Mucosa of descending colon (tissue), 3 donors: ENCODE results near the gene MTHFD2. TPM values are rescaled to one million over a fixed set of nuclear protein-coding genes. Genes with fewer than 3 reads are reported as not detected.
"Not testable (repeated sequence)": the region's sequence is repeated elsewhere in the genome, so short reads cannot be mapped to it uniquely, and the experiment has no call there.

Experiments used
- ATAC-seq: fragments of 200-7000 bp; cut with Tn5 transposase; one replicate; pipeline ENCODE4 v1.9.1; 2020; ENCODE audit warnings: mild to moderate bottlenecking, moderate library complexity
- DNase-seq, 3 donors: peaks; one replicate each; pipeline ENCODE4 v3.0.0-alpha.2; 2020
- H3K36me3 ChIP-seq: fragments of 200-600 bp; one replicate; pipeline ENCODE4 v1.8.0; 2021; ENCODE audit warnings: low read depth, mild to moderate bottlenecking
- H3K4me1 ChIP-seq: fragments of 200-600 bp; one replicate; pipeline ENCODE4 v1.8.0; 2021; ENCODE audit warnings: low read depth, mild to moderate bottlenecking
- H3K4me3 ChIP-seq: fragments of 200-600 bp; one replicate; pipeline ENCODE4 v1.8.0; 2021; ENCODE audit warnings: mild to moderate bottlenecking
- H3K9me3 ChIP-seq: fragments of 200-600 bp; one replicate; pipeline ENCODE4 v1.8.0; 2021; ENCODE audit warnings: mild to moderate bottlenecking
- intact Hi-C, 2 donors: fragments of 100-400 bp; cut with DNase I in 1 of 2; cut with micrococcal nuclease in 1 of 2; formaldehyde crosslinking; loops; one replicate each; pipeline versions ENCODE4 v1.11.0 to v1.11.1; 2022; cut with DNase I, micrococcal nuclease
- total RNA-seq, 3 donors: library from RNA; stranded (reverse); fragmentation: NEBNext Ultra II Directional in 2 of 3; extraction: Animal tissue kit (Norgen Biotek cat#: 25700) in 2 of 3; gene quantifications; one replicate each; pipeline versions ENCODE4 v1.2.1 to v1.2.4, GENCODE V29; 2021 to 2023
- TF ChIP-seq, protein P1 (sequence below): fragments of 200-600 bp; IDR thresholded peaks from one replicate; pipeline ENCODE4 v1.8.0; 2022; ENCODE audit warnings: antibody characterized with exemption, mild to moderate bottlenecking
- donor health status: DM: no; HTN: no; CAD: no; lungs with moderate emphysema.
- donor health status: DM: no; HTN: no; CAD: no.
- donor health status: DM: no; HTN: yes; CAD: no.

Gene MTHFD2
- total RNA-seq, 3 donors from 2014 or later = 18.6 to 42.2 (median 19.3) TPM

DNA sequence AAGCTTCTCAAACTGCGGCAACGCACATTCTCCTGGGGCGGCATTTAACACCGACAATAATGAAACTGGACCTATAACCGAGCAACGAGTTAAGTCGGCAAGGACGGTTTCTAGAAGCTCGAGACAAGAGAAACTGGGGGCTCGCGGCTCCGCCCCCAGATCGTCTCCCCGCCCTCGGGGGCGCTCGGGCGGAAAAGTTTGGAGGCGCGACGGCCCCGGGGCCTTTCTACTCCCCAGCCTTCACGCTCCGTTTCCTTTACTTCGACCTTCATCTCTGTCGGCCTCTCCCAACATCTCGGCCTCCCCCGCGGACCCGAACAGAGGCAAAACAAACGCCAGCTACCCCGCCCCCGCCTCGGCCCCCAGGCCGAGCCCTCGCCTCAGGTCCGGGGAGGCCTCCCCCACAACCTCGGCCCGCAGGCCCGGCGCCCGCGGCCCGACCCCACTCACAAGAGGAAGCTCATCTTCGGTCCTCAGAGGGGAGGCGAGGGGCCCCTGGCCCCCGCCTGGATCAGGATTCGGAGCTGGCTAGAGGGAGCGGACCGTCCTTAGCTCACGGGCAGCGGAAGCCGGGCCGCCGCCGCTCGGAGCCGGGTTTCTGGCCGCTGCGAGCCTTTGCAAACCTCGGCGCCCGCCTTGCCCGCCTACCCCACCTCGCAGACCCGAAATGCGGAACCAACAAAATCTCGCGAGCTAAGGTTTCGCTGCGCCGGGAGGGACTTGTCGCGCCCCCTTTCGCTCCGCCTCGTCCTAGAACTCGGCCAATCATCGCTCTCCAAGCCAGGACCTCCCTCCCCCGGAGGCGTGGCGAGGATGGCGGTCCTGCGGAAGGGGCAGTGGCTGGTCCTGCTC is 20.0 kb upstream of the MTHFD2 start, which contains the start of gene MOB1A:
TSS of gene MOB1A (minus strand) at position 669 of the 852 bp plus-strand sequence. CDS start at position 464, 205 bp downstream.
- TF ChIP-seq, protein P1, sequence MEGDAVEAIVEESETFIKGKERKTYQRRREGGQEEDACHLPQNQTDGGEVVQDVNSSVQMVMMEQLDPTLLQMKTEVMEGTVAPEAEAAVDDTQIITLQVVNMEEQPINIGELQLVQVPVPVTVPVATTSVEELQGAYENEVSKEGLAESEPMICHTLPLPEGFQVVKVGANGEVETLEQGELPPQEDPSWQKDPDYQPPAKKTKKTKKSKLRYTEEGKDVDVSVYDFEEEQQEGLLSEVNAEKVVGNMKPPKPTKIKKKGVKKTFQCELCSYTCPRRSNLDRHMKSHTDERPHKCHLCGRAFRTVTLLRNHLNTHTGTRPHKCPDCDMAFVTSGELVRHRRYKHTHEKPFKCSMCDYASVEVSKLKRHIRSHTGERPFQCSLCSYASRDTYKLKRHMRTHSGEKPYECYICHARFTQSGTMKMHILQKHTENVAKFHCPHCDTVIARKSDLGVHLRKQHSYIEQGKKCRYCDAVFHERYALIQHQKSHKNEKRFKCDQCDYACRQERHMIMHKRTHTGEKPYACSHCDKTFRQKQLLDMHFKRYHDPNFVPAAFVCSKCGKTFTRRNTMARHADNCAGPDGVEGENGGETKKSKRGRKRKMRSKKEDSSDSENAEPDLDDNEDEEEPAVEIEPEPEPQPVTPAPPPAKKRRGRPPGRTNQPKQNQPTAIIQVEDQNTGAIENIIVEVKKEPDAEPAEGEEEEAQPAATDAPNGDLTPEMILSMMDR = no peak
- peak; percentile 98 to 99 (median 99) for DNase-seq
- Histone ChIP-seq H3K36me3 (no peaks in the 10 kb centered on the region), H3K9me3 (no peaks in the 10 kb centered on the region), H3K4me1 (no peaks in the 10 kb centered on the region), H3K4me3 (peak within 1 kb of the TSS; percentile 76)
- ATAC-seq = peak; percentile 98
- intact Hi-C loops = no loop called here

DNA sequence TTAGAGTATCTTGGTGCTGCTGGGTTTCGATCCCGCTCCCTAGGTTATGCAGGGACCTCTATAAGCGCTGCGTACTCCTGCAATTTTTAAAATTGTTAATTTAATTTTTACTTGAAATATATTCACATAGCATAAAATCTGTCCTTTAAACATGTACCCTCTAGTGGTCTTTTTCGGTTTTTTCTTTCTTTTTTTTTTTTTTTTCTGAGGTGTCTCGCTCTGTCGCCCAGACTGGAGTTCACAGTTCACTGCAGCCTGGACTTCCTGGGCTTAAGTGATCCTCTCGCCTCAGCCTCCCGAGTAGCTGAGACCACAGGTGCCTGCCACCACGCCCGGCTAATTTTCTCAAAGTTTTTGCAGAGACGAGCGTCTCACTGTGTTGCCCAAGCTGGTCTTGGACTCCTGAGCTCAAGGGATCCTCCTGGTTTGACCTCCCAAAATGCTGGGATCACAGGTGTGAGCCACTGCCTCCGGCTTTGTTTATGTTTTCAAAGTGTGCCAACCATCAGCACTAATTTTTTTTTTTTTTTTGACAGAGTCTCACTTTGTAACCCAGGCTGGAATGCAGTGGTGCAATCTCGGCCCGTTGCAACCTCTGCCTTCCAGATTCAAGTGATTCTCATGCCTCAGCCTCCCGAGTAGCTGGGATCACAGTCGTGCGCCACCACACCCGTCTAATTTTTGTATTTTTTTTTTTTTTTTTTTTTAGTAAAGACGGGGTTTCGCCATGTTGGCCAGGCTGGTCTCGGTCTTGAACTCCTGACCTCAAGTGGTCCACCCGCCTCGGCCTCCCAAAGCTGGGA is 19.2 kb upstream of the MTHFD2 start:
- peak; percentile 6 for ATAC-seq
- H3K4me3 ChIP-seq = peak overlapping the region; percentile 76
- H3K4me1 ChIP-seq = no peaks in the 10 kb centered on the region
- H3K9me3 ChIP-seq = no peaks in the 10 kb centered on the region
- DNase-seq = peak; percentile 27 to 57 (median 48)
- TF ChIP-seq, protein P1 = no peak
- intact Hi-C loops = no loop called here
- no peaks in the 10 kb centered on the region for H3K36me3 ChIP-seq

DNA sequence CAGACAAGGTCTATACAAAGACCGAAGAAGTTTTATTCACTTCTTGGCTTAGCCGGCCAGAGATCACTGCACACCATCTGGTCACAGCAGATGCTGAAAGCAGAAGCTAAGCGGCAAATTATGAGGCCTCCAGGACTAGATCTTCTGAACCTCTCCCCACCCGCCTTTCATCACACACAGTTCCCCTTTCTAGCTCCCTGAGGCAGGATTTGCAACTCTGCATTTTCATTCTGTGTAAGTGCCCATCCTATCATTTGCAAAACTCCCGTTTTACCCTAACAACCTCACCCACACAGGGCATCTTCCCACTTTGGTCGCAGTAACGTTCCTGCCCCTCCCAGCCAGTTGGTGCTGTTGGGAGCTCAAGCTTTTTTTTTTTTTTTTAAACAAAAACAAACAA is 16.7 kb upstream of the MTHFD2 start:
- TF ChIP-seq, protein P1 = no peak
- H3K9me3 ChIP-seq = no peaks in the 10 kb centered on the region
- ATAC-seq (peak; percentile 24), DNase-seq (peak in 1 of 3 donors; percentile 48)
- H3K4me1 ChIP-seq = no peaks in the 10 kb centered on the region
- H3K36me3 ChIP-seq = no peaks in the 10 kb centered on the region
- intact Hi-C loops = no loop called here
- H3K4me3 ChIP-seq = no peak overlapping the region

DNA sequence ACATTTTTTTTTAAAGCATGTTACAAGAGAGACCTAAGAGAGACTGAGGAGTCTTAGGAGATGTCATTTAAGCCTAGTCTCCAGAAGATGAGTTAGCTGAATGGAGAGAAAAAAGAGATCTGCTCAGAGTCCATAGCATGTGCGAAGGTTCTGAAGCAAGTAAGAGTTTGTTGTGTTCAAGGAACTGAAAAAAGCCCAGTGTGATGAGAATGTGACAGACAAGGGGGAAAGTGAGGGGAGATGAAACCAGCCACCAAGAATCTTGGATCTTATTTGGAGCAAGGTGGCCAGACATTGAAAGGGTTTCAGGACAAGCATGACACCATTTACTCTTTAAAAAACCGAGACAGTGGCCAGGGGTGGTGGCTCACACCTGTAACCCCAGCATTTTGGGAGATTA is 14.5 kb upstream of the MTHFD2 start:
- Histone ChIP-seq H3K9me3 (no peaks in the 10 kb centered on the region), H3K36me3 (no peaks in the 10 kb centered on the region), H3K4me1 (no peaks in the 10 kb centered on the region), H3K4me3 (no peak overlapping the region)
- no peak for ATAC-seq
- DNase-seq = no peak
- intact Hi-C loops = no loop called here
- TF ChIP-seq, protein P1 = no peak

DNA sequence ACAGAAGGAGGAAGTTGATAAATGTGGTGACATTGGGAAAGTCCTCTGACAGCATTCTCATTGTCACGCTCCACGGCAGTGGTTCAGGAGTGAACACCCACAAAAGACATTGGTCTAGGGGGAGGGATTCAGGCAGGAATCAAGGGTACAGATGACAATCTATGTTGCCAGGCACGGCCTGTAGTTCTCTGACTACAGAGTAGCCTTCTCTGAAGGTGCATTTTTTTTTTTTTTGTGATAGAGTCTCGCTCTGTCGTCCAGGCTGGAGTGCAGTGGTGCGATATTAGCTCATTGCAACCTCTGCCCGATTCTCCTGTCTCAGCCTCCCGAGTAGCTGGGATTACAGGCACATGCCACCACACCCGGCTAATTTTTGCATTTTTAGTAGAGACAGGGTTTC is 12.4 kb upstream of the MTHFD2 start:
- intact Hi-C loops = no loop called here
- H3K36me3 ChIP-seq = no peaks in the 10 kb centered on the region
- no peak overlapping the region for H3K4me3 ChIP-seq
- ATAC-seq (peak; percentile 74), DNase-seq (no peak)
- H3K4me1 ChIP-seq = no peaks in the 10 kb centered on the region
- TF ChIP-seq, protein P1 = no peak
- H3K9me3 ChIP-seq = no peaks in the 10 kb centered on the region

DNA sequence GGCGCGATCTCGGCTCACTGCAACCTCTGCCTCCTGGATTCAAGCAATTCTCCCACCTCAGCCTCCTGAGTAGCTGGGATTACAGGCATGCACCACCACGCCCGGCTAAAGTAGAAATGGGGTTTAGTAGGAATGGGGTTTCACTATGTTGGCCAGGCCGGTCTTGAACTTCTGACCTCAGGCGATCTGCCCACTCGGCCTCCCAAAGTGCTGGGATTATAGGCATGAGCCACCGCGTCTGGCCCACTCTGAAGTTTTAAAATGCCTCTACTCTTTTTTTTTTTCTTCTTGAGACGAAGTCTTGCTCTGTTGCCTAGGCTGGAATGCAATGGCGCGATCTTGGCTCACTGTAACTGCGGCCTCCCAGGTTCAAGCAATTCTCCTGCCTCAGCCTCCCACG is 11.7 kb upstream of the MTHFD2 start:
- H3K9me3 ChIP-seq, DNase-seq, H3K4me3 ChIP-seq, H3K4me1 ChIP-seq, ATAC-seq, H3K36me3 ChIP-seq, intact Hi-C loops: not testable (repeated sequence)
